Suprapubic skin (tissue), 3 donors: ENCODE measurements around the gene CADM2.

Source experiments
- CTCF ChIP-seq, 2 donors: fragments of 200-600 bp in 1 of 2; fragments of 450-650 bp in 1 of 2; sonication (generic) in 1 of 2; IDR thresholded peaks; one replicate each; pipeline ENCODE4 v1.5.1; 2016 to 2019; ENCODE audit warnings: antibody characterized with exemption in 2 of 2, mild to moderate bottlenecking in 1 of 2, moderate library complexity in 1 of 2
- EP300 ChIP-seq: sonication (generic); formaldehyde crosslinking; IDR thresholded peaks from one replicate; pipeline ENCODE4 v1.6.1; 2017; ENCODE audit warnings: antibody characterized with exemption
- POLR2A ChIP-seq, 2 donors: fragments of 450-650 bp; IDR thresholded peaks; one replicate each; pipeline ENCODE4 v1.6.1; 2017; ENCODE audit warnings: antibody characterized with exemption in 2 of 2, mild to moderate bottlenecking in 2 of 2, moderate library complexity in 2 of 2

GRCh38 chr3:85706130-85706529 is 747.3 kb downstream of the CADM2 start:
- no peak for TF ChIP-seq CTCF (IDR thresholded peaks at IDR 0.05)
- no peak for TF ChIP-seq POLR2A (IDR thresholded peaks at IDR 0.05)
- TF ChIP-seq EP300: no peak
